OCI-LY1 (cell line): Measurements from ENCODE around the gene FAM53B.

Experiments
- H2AFZ ChIP-seq: fragments of 200-600 bp; sonication (generic), shearing (Covaris generic); 2 replicates; pipeline ENCODE4 v1.6.0; 2014; ENCODE audit warnings: antibody characterized with exemption, mild to moderate bottlenecking, low read length
- H3F3A ChIP-seq: fragments of 200-600 bp; sonication (generic), shearing (Covaris generic); 2 replicates; pipeline ENCODE4 v1.6.0; 2014; ENCODE audit warnings: mild to moderate bottlenecking, antibody characterized with exemption, low read length, moderate library complexity; ENCODE audit not compliant: insufficient read depth
- H3K27ac ChIP-seq: fragments of 200-600 bp; sonication (generic); 2 replicates; pipeline ENCODE4 v1.5.1; 2014; ENCODE audit warnings: low read length, mixed run types, mild to moderate bottlenecking, low read depth; ENCODE audit not compliant: poor library complexity, severe bottlenecking
- H3K27me3 ChIP-seq: fragments of 200-600 bp; sonication (generic); 2 replicates; pipeline ENCODE4 v1.6.0; 2014; ENCODE audit warnings: antibody characterized with exemption, mild to moderate bottlenecking, low read length, moderate library complexity; ENCODE audit not compliant: insufficient read depth
- H3K36me3 ChIP-seq: fragments of 200-600 bp; sonication (generic); 2 replicates; pipeline ENCODE4 v1.6.1; 2014; ENCODE audit warnings: mild to moderate bottlenecking, antibody characterized with exemption, low read length, moderate library complexity, mixed read lengths; ENCODE audit not compliant: insufficient read depth
- H3K4me1 ChIP-seq: fragments of 200-600 bp; sonication (generic); 2 replicates; pipeline ENCODE4 v1.5.1; 2014; ENCODE audit warnings: mild to moderate bottlenecking, low read length, moderate library complexity; ENCODE audit not compliant: insufficient read depth, severe bottlenecking
- H3K4me2 ChIP-seq: fragments of 200-600 bp; sonication (generic), shearing (Covaris generic); 2 replicates; pipeline ENCODE4 v1.6.1; 2014; ENCODE audit warnings: low read length
- H3K4me3 ChIP-seq: fragments of 200-600 bp; sonication (generic); 2 replicates; pipeline ENCODE4 v1.5.1; 2014; ENCODE audit warnings: low read length, low read depth, mild to moderate bottlenecking, mixed read lengths; ENCODE audit not compliant: poor library complexity, severe bottlenecking
- H3K79me2 ChIP-seq: fragments of 200-600 bp; shearing (Covaris generic); 2 replicates; pipeline ENCODE4 v1.6.1; 2016; ENCODE audit warnings: mixed run types, low read length, mixed read lengths; ENCODE audit not compliant: insufficient read depth
- H3K9ac ChIP-seq: fragments of 200-600 bp; sonication (generic), shearing (Covaris generic); 2 replicates; pipeline ENCODE4 v1.6.1; 2014; ENCODE audit warnings: mild to moderate bottlenecking, low read length, mixed read lengths
- H3K9me2 ChIP-seq: fragments of 200-600 bp; sonication (generic), shearing (Covaris generic); 2 replicates; pipeline ENCODE4 v1.6.1; 2014; ENCODE audit warnings: low read depth, mild to moderate bottlenecking, low read length, mixed read lengths
- H3K9me3 ChIP-seq: fragments of 200-600 bp; shearing (Covaris generic); 2 replicates; pipeline ENCODE4 v1.6.1; 2014; ENCODE audit warnings: low read length, mixed read lengths
- H4K20me1 ChIP-seq: fragments of 200-600 bp; sonication (generic), shearing (Covaris generic); 2 replicates; pipeline ENCODE4 v1.6.0; 2016; ENCODE audit warnings: mild to moderate bottlenecking, low read length; ENCODE audit not compliant: insufficient read depth
- EZH2 ChIP-seq: fragments of 200-600 bp; sonication (generic), shearing (Covaris generic); IDR thresholded peaks from 2 replicates; pipeline ENCODE4 v1.8.0; 2017; ENCODE audit warnings: borderline replicate concordance, mixed run types, mild to moderate bottlenecking, antibody characterized with exemption, low read length, moderate library complexity, mixed read lengths
- TF ChIP-seq, protein P1 (sequence below): fragments of 200-600 bp; sonication (generic), shearing (Covaris generic); IDR thresholded peaks from 2 replicates; pipeline ENCODE4 v1.5.1; 2017; ENCODE audit warnings: mild to moderate bottlenecking, antibody characterized with exemption, low read length, moderate library complexity, mixed read lengths

Gene FAM53B

DNA sequence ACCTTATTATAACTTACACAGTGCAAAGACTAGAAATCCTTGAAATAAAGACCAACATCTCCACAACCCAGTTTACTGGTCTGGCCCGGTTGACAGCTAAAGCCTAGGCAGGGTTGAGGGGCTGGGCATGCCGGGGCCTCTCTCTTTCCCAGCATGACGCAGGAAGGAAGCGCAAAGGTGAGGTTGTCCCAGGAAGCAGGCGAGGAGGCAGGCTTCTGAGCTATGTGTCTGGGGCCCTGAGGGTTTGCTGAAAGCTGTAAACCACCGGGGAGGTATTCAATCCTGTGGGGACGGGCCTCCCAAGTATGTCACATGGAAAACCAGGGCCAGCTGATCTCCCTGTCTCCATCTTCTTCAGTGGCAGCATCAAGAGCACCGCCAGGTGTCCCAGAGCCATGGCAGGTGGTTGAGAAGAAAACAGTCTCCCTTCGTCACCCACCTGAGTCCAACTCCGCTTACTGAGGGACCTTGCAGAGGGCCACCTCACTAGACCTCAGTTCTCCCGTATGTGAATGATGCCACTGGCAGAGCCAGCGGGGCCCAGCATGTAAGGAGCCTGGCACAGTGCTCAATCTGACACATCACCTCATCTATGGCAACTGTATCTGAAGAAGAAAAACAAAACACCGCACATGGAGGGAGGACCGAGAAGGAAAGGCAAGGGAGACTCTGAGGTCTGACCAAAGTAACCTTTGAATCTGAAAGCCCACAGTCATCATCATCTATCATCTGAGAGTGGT, 49.5 kb downstream of the FAM53B start:
- no peaks in the 10 kb centered on the region for H3K9me3 ChIP-seq
- no peaks in the 10 kb centered on the region for H3F3A ChIP-seq
- H4K20me1 ChIP-seq: no peaks in the 10 kb centered on the region
- no peak overlapping the region for H3K27ac ChIP-seq
- TF ChIP-seq, protein P1, sequence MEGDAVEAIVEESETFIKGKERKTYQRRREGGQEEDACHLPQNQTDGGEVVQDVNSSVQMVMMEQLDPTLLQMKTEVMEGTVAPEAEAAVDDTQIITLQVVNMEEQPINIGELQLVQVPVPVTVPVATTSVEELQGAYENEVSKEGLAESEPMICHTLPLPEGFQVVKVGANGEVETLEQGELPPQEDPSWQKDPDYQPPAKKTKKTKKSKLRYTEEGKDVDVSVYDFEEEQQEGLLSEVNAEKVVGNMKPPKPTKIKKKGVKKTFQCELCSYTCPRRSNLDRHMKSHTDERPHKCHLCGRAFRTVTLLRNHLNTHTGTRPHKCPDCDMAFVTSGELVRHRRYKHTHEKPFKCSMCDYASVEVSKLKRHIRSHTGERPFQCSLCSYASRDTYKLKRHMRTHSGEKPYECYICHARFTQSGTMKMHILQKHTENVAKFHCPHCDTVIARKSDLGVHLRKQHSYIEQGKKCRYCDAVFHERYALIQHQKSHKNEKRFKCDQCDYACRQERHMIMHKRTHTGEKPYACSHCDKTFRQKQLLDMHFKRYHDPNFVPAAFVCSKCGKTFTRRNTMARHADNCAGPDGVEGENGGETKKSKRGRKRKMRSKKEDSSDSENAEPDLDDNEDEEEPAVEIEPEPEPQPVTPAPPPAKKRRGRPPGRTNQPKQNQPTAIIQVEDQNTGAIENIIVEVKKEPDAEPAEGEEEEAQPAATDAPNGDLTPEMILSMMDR: no peak
- TF ChIP-seq EZH2: no peak
- H3K4me1 ChIP-seq: peaks cover 36% of the 10 kb centered on the region
- no peaks in the 10 kb centered on the region for H3K79me2 ChIP-seq
- no peaks in the 10 kb centered on the region for H3K9me2 ChIP-seq
- no peak overlapping the region for H3K9ac ChIP-seq
- H3K27me3 ChIP-seq: no peaks in the 10 kb centered on the region
- peaks cover 74% of the 10 kb centered on the region for H3K36me3 ChIP-seq
- H2AFZ ChIP-seq: no peak overlapping the region
- H3K4me2 ChIP-seq: no peak overlapping the region
- no peak overlapping the region for H3K4me3 ChIP-seq

- H3K9me3 ChIP-seq: no peaks in the 10 kb centered on the region
- H3K4me2 ChIP-seq: no peak overlapping the region
- peaks cover 33% of the 10 kb centered on the region for H3K4me1 ChIP-seq
- H3K79me2 ChIP-seq: no peaks in the 10 kb centered on the region
- no peaks in the 10 kb centered on the region for H3K9me2 ChIP-seq
- no peaks in the 10 kb centered on the region for H3F3A ChIP-seq
- H3K9ac ChIP-seq: no peak overlapping the region
- no peak overlapping the region for H3K4me3 ChIP-seq
- no peak overlapping the region for H3K27ac ChIP-seq
- TF ChIP-seq, protein P1: no peak
- no peak for TF ChIP-seq EZH2
- no peak overlapping the region for H2AFZ ChIP-seq
- H4K20me1 ChIP-seq: no peaks in the 10 kb centered on the region
- no peaks in the 10 kb centered on the region for H3K27me3 ChIP-seq
- peaks cover 77% of the 10 kb centered on the region for H3K36me3 ChIP-seq
Measured at GRCh38 chr10:124693801-124694416, 50.3 kb downstream of the FAM53B start.

DNA sequence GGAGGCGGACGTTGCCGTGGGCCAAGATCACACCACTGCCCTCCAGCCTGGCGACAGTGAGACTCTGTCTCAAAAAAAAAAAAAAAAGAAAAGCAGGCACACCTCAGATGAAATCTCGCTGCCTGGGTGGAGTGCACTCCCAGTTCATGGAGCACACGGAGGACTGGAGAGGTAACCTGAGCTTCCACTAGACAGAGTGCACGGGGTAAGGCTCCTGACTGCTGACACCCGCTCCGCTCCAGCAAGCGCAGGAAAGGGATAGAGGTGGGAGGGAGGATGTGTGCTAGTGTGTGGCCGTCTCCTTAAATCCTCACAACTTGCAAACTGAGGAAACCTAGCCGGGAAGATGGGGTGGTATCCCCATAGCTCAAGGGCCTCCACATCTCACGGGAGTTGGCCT, 50.8 kb downstream of the FAM53B start:
- peaks cover 31% of the 10 kb centered on the region for H3K4me1 ChIP-seq
- H3K36me3 ChIP-seq: peaks cover 79% of the 10 kb centered on the region
- no peaks in the 10 kb centered on the region for H3K27me3 ChIP-seq
- H3K9me3 ChIP-seq: no peaks in the 10 kb centered on the region
- no peak overlapping the region for H3K4me3 ChIP-seq
- no peaks in the 10 kb centered on the region for H3K9me2 ChIP-seq
- no peaks in the 10 kb centered on the region for H4K20me1 ChIP-seq
- H3F3A ChIP-seq: no peaks in the 10 kb centered on the region
- TF ChIP-seq, protein P1: no peak
- no peak for TF ChIP-seq EZH2
- no peak overlapping the region for H3K4me2 ChIP-seq
- H3K9ac ChIP-seq: no peak overlapping the region
- H3K27ac ChIP-seq: no peak overlapping the region
- no peaks in the 10 kb centered on the region for H3K79me2 ChIP-seq
- no peak overlapping the region for H2AFZ ChIP-seq
